OCI-M2 (cell line): Measurements from ENCODE around the gene USF3.

Source experiments
- DNase-seq: peaks from one replicate; lab custom pipeline; 2025; ENCODE audit not compliant: unreplicated experiment; lab: John Stamatoyannopoulos, UW

The USF3 gene

GRCh38 chr3:113620091-113620490 lies 76.4 kb downstream of the USF3 start:
- DNase-seq: no peak

GRCh38 chr3:113617726-113618125 lies 78.7 kb downstream of the USF3 start:
- no peak for DNase-seq

GRCh38 chr3:113615976-113616375 lies 80.5 kb downstream of the USF3 start:
- no peak for DNase-seq

GRCh38 chr3:113614402-113614801 lies 82.0 kb downstream of the USF3 start:
- no peak for DNase-seq

GRCh38 chr3:113607219-113607596 lies 89.2 kb downstream of the USF3 start:
- DNase-seq: no peak

GRCh38 chr3:113606539-113607218 lies 89.8 kb downstream of the USF3 start:
- no peak for DNase-seq

GRCh38 chr3:113602836-113603235 lies 93.6 kb downstream of the USF3 start:
- DNase-seq: no peak

GRCh38 chr3:113602256-113602655 lies 94.2 kb downstream of the USF3 start:
- no peak for DNase-seq

GRCh38 chr3:113601240-113601639 lies 95.2 kb downstream of the USF3 start:
- no peak for DNase-seq

GRCh38 chr3:113600418-113601182 lies 95.8 kb downstream of the USF3 start:
- no peak for DNase-seq
